K562 (cell line): Measurements from ENCODE around the gene FEZF1. TPM values are rescaled to one million over a fixed set of nuclear protein-coding genes. Genes with fewer than 3 reads are reported as not detected.

Experiments used
- ATAC-seq: fragments of 200-7000 bp; cut with Tn5 transposase; 3 replicates; pipeline ENCODE4 v1.9.1; 2020; ENCODE audit warnings: moderate library complexity
- BruUV-seq: library from RNA; stranded (reverse); fragments of 400-500 nt; replicated peaks from 2 replicates; lab custom pipeline; 2021; lab: Mats Ljungman, UMichigan
- CTCF ChIA-PET: fragments of 300-600 bp; formaldehyde crosslinking; extraction: SDS; loops from one replicate; lab custom pipeline; 2021; ENCODE audit warnings: low intra/inter-chr PET ratio; lab: Yijun Ruan, JAX
- POLR2A ChIA-PET: fragments of 300-600, 350-650 bp; sonication (Branson Sonifier 250); formaldehyde crosslinking; extraction: SDS; loops from one replicate; lab custom pipeline; 2021; ENCODE audit warnings: antibody characterized with exemption, inconsistent platforms; lab: Yijun Ruan, JAX
- DNase-seq, 4 experiments: peaks; one replicate each; pipeline versions ENCODE4 v3.0.0 to v3.0.0-alpha.2; 2011 to 2018; ENCODE audit warnings: low spot score in 3 of 4, mixed read lengths in 3 of 4; ENCODE audit errors: extremely low read depth in 1 of 4
- FAIRE-seq: peaks from 2 replicates; lab custom pipeline; 2011; peaks lifted over from hg19 to GRCh38; lab: Jason Lieb, UNC
- H2AFZ ChIP-seq: 2 replicates; pipeline ENCODE4 v1.6.0; 2011; ENCODE audit warnings: low read depth, low read length, control low read depth, inconsistent platforms
- H3K27ac ChIP-seq: fragments of 200-600 bp; 3 replicates; pipeline ENCODE4 v1.8.0; 2011; ENCODE audit warnings: low read depth, mild to moderate bottlenecking, control low read depth, inconsistent platforms, low read length, moderate library complexity, mixed read lengths; ENCODE audit errors: extremely low read depth
- H3K27me3 ChIP-seq, 2 experiments: fragments of 300-600 bp in 1 of 2; 2 replicates in 1 of 2; 3 replicates in 1 of 2; pipeline versions ENCODE4 v1.6.0 to v1.8.0; 2011; ENCODE audit warnings: inconsistent platforms in 2 of 2, low read length in 2 of 2, mild to moderate bottlenecking in 1 of 2, mixed read lengths in 1 of 2, moderate library complexity in 1 of 2; ENCODE audit not compliant: control insufficient read depth in 2 of 2, insufficient read depth in 2 of 2
- H3K36me3 ChIP-seq: fragments of 300-600 bp; 3 replicates; pipeline ENCODE4 v1.8.0; 2011; ENCODE audit warnings: mild to moderate bottlenecking, low read length, inconsistent platforms; ENCODE audit not compliant: control insufficient read depth, insufficient read depth
- H3K4me1 ChIP-seq, 2 experiments: fragments of 200-600 bp in 1 of 2; replicated peaks in 1 of 2; 2 replicates in 1 of 2; 3 replicates in 1 of 2; pipeline versions ENCODE4 v1.5.1 to v1.8.0; 2011; ENCODE audit warnings: inconsistent platforms in 2 of 2, low read length in 2 of 2, mild to moderate bottlenecking in 1 of 2, mixed read lengths in 1 of 2, moderate library complexity in 1 of 2; ENCODE audit not compliant: control insufficient read depth in 2 of 2, insufficient read depth in 2 of 2
- H3K4me2 ChIP-seq: 2 replicates; pipeline ENCODE4 v1.6.1; 2011; ENCODE audit warnings: low read length, control low read depth, inconsistent platforms, mixed read lengths; ENCODE audit not compliant: insufficient read depth
- H3K4me3 ChIP-seq: fragments of 200-600 bp; sonication (generic), shearing (Covaris generic); 2 replicates; pipeline ENCODE4 v1.5.1; 2016; ENCODE audit warnings: control low read depth, inconsistent platforms
- H3K79me2 ChIP-seq: fragments of 200-600 bp; 3 replicates; pipeline ENCODE4 v1.8.0; 2011; ENCODE audit warnings: low read length, inconsistent platforms; ENCODE audit not compliant: control insufficient read depth, insufficient read depth
- H3K9ac ChIP-seq, 2 experiments: 2 replicates each; pipeline versions ENCODE4 v1.6.0 to v1.6.1; 2011; ENCODE audit warnings: low read depth in 2 of 2, low read length in 2 of 2, control low read depth in 1 of 2, inconsistent platforms in 1 of 2, mild to moderate bottlenecking in 1 of 2, mixed read lengths in 1 of 2; ENCODE audit not compliant: insufficient read depth in 1 of 2
- H3K9me1 ChIP-seq: one replicate; pipeline ENCODE4 v1.6.0; 2011; ENCODE audit warnings: inconsistent platforms, mild to moderate bottlenecking, low read length, moderate library complexity; ENCODE audit not compliant: control insufficient read depth, insufficient read depth
- H3K9me3 ChIP-seq: replicated peaks from 2 replicates; pipeline ENCODE4 v1.5.1; 2011; ENCODE audit warnings: low read depth, low read length, inconsistent platforms; ENCODE audit not compliant: control insufficient read depth, insufficient read depth
- H4K20me1 ChIP-seq: replicated peaks from 2 replicates; pipeline ENCODE4 v1.6.1; 2011; ENCODE audit warnings: low read length, inconsistent platforms, mixed read lengths; ENCODE audit not compliant: control insufficient read depth, insufficient read depth
- CAMTA2 ChIP-seq: fragments of 250-450 bp; sonication (Bioruptor Pico); conservative IDR thresholded peaks from 2 replicates; pipeline ENCODE4 v1.5.1; 2022
- FOXO4 ChIP-seq: fragments of 450-650 bp; formaldehyde crosslinking; IDR thresholded peaks from 2 replicates; pipeline ENCODE4 v1.4.0; 2020; ENCODE audit warnings: mild to moderate bottlenecking, moderate library complexity
- GTF3C2 ChIP-seq: IDR thresholded peaks from 3 replicates; pipeline ENCODE4 v1.6.1; 2011; ENCODE audit warnings: borderline replicate concordance, mild to moderate bottlenecking, moderate library complexity; ENCODE audit not compliant: insufficient read length; ENCODE audit errors: extremely low read depth
- HIVEP1 ChIP-seq: fragments of 250-450 bp; sonication (Bioruptor Pico); IDR thresholded peaks from 2 replicates; pipeline ENCODE4 v1.4.0; 2020; ENCODE audit warnings: mild to moderate bottlenecking
- IRF1 ChIP-seq: sonication (generic); formaldehyde crosslinking; IDR thresholded peaks from 2 replicates; pipeline ENCODE4 v1.8.0; 2022; ENCODE audit warnings: missing genetic modification reagents, mild to moderate bottlenecking, borderline replicate concordance
- MYBL2 ChIP-seq, 2 experiments: fragments of 450-650 bp in 1 of 2; sonication (generic) in 1 of 2; formaldehyde crosslinking in 1 of 2; IDR thresholded peaks; 2 replicates each; pipeline versions ENCODE4 v1.6.1 to v1.8.1; 2017 to 2022; ENCODE audit warnings: borderline replicate concordance in 1 of 2, inconsistent platforms in 1 of 2, low read depth in 1 of 2, mild to moderate bottlenecking in 1 of 2, missing genetic modification reagents in 1 of 2, moderate library complexity in 1 of 2
- PHF8 ChIP-seq: fragments of 200-600 bp; sonication (generic); IDR thresholded peaks from 2 replicates; pipeline ENCODE4 v1.6.1; 2012; ENCODE audit warnings: mixed run types, mild to moderate bottlenecking, inconsistent platforms, low read length, moderate library complexity, borderline replicate concordance
- RUNX1 ChIP-seq: sonication (generic); IDR thresholded peaks from 2 replicates; pipeline ENCODE4 v1.6.1; 2016; ENCODE audit warnings: antibody characterized with exemption, low read depth
- ZBTB17 ChIP-seq: fragments of 450-650 bp; formaldehyde crosslinking; IDR thresholded peaks from 2 replicates; pipeline ENCODE4 v1.4.0; 2020; ENCODE audit warnings: mild to moderate bottlenecking
- ZHX1 ChIP-seq: fragments of 150-350 bp; conservative IDR thresholded peaks from 2 replicates; pipeline ENCODE4 v1.6.1; 2014; ENCODE audit warnings: low read length
- ZNF507 ChIP-seq: conservative IDR thresholded peaks from 2 replicates; pipeline ENCODE4 v1.6.1; 2017; ENCODE audit warnings: missing genetic modification characterization, missing compliant biosample characterization
- ZNF639 ChIP-seq, 2 experiments: fragments of 200-800 bp in 1 of 2; sonication (Bioruptor generic) in 1 of 2; sonication (generic) in 1 of 2; formaldehyde crosslinking in 1 of 2; IDR thresholded peaks in 1 of 2; conservative IDR thresholded peaks in 1 of 2; 2 replicates each; pipeline versions ENCODE4 v1.5.0 to v1.6.1; 2016 to 2020; ENCODE audit warnings: missing compliant biosample characterization in 1 of 2, missing genetic modification characterization in 1 of 2, missing genetic modification reagents in 1 of 2
- WGBS: fragments of 100-300 bp; shearing (Covaris generic); methylation state at CpG from one replicate; pipeline ENCODE4 v1.1.6; 2016; ENCODE audit warnings: low coverage, mixed read lengths; ENCODE audit not compliant: insufficient coverage; ENCODE audit errors: missing lambda C conversion rate; 5-methylcytosine and 5-hydroxymethylcytosine counted together
- in situ Hi-C: fragments of 300-500 bp; cut with MboI; formaldehyde crosslinking; loops from 4 replicates; pipeline ENCODE4 v1.15.0; 2018; ENCODE audit warnings: inconsistent platforms, mixed read lengths
- intact Hi-C: fragments of 100-400 bp; cut with micrococcal nuclease; formaldehyde crosslinking; loops from 2 replicates; pipeline ENCODE4 v1.14.2; 2022
- polyA plus RNA-seq, 8 experiments: library from polyadenylated mRNA; depleted of rRNA in 4 of 8; stranded (reverse) in 5 of 8; unstranded in 3 of 8; fragments of >200 nt; fragmentation: Nextera tagmentation in 2 of 8; fragmentation: Illumina TruSeq in 1 of 8; extraction: Ambion mirVana in 2 of 8; extraction: Trizol in 1 of 8; gene quantifications; 2 replicates each; pipeline versions ENCODE4 v1.2.1 to v1.2.3, GENCODE V29; 2011 to 2014; ENCODE audit warnings: inconsistent platforms in 1 of 8, missing spikeins in 1 of 8
- total RNA-seq, 7 experiments: library from RNA; depleted of rRNA in 6 of 7; stranded (reverse); fragments of >200 nt in 6 of 7; fragmentation: Illumina TruSeq in 2 of 7; extraction: Trizol in 2 of 7; gene quantifications; 2 replicates each; pipeline versions ENCODE4 v1.2.1 to v1.2.3, GENCODE V29; 2011 to 2021; ENCODE audit warnings: low replicate concordance in 1 of 7

Gene FEZF1
- total and polyA plus RNA-seq, 9 of the 15 experiments (the other 6 are each of a cell fraction or from before 2014, with no cell fraction given): not detected

GRCh38 chr7:122261442-122261841, 43.1 kb downstream of the FEZF1 start:
- Histone ChIP-seq H3K27me3 (no peaks in the 10 kb centered on the region), H3K9ac (no peak overlapping the region), H3K4me3 (no peak overlapping the region), H3K4me2 (no peak overlapping the region), H3K79me2 (no peaks in the 10 kb centered on the region), H3K4me1 (no peaks in the 10 kb centered on the region), H3K9me1 (no peaks in the 10 kb centered on the region), H3K9me3 (no peaks in the 10 kb centered on the region; the same call in 1 of the 2 replicates), H4K20me1 (no peaks in the 10 kb centered on the region), H2AFZ (no peak overlapping the region), H3K27ac (no peak overlapping the region), H3K36me3 (no peaks in the 10 kb centered on the region)
- POLR2A ChIA-PET: no interaction called here
- 0% methylated on average over 4 of the region's 4 CpGs for whole genome bisulfite sequencing
- no peak for FAIRE-seq
- in situ Hi-C loops: no loop called here
- no TSS peak for BruUV-seq
- no peak for DNase-seq
- no peak for ATAC-seq
- CTCF ChIA-PET: no interaction called here
- no peak for TF ChIP-seq GTF3C2
- TF ChIP-seq ZHX1: no peak
- TF ChIP-seq HIVEP1: no peak
- no peak for TF ChIP-seq ZNF639 (CRISPR knock-in tag; conservative IDR thresholded peaks at IDR 0.05 in 1 of 2, IDR thresholded peaks at IDR 0.05 in 1 of 2)
- TF ChIP-seq RUNX1: no peak
- no peak for TF ChIP-seq ZNF507 (tag)
- no peak for TF ChIP-seq CAMTA2 (CRISPR knock-in tag)
- TF ChIP-seq ZBTB17 (CRISPR knock-in tag): no peak
- TF ChIP-seq IRF1 (CRISPR knock-in tag): no peak
- TF ChIP-seq FOXO4 (CRISPR knock-in tag): no peak
- TF ChIP-seq PHF8: no peak
- no peak for TF ChIP-seq MYBL2 (IDR thresholded peaks at IDR 0.05; ENCODE audit: low read depth)
- TF ChIP-seq MYBL2 (CRISPR knock-in tag; IDR thresholded peaks at IDR 0.05; ENCODE audit: borderline replicate concordance): no peak
- intact Hi-C loops: no loop called here
